Rectal smooth muscle tissue (tissue), 1 donor: ENCODE measurements around the gene DOCK3.

Experiments
- H3K27ac ChIP-seq: one replicate; pipeline ENCODE4 v1.7.0; 2013; ENCODE audit warnings: low read depth, low read length, inconsistent platforms
- H3K27me3 ChIP-seq: one replicate; pipeline ENCODE4 v1.7.0; 2013; ENCODE audit warnings: low read length; ENCODE audit not compliant: control insufficient read depth, insufficient read depth
- H3K36me3 ChIP-seq: one replicate; pipeline ENCODE4 v1.7.0; 2013; ENCODE audit warnings: low read length; ENCODE audit not compliant: control insufficient read depth, insufficient read depth
- H3K4me1 ChIP-seq: one replicate; pipeline ENCODE4 v1.7.0; 2013; ENCODE audit warnings: low read length; ENCODE audit not compliant: control insufficient read depth, insufficient read depth
- H3K4me3 ChIP-seq: one replicate; pipeline ENCODE4 v1.7.0; 2013; ENCODE audit warnings: low read length
- H3K9ac ChIP-seq: one replicate; pipeline ENCODE4 v1.7.0; 2013; ENCODE audit warnings: low read length

Gene DOCK3, protein sequence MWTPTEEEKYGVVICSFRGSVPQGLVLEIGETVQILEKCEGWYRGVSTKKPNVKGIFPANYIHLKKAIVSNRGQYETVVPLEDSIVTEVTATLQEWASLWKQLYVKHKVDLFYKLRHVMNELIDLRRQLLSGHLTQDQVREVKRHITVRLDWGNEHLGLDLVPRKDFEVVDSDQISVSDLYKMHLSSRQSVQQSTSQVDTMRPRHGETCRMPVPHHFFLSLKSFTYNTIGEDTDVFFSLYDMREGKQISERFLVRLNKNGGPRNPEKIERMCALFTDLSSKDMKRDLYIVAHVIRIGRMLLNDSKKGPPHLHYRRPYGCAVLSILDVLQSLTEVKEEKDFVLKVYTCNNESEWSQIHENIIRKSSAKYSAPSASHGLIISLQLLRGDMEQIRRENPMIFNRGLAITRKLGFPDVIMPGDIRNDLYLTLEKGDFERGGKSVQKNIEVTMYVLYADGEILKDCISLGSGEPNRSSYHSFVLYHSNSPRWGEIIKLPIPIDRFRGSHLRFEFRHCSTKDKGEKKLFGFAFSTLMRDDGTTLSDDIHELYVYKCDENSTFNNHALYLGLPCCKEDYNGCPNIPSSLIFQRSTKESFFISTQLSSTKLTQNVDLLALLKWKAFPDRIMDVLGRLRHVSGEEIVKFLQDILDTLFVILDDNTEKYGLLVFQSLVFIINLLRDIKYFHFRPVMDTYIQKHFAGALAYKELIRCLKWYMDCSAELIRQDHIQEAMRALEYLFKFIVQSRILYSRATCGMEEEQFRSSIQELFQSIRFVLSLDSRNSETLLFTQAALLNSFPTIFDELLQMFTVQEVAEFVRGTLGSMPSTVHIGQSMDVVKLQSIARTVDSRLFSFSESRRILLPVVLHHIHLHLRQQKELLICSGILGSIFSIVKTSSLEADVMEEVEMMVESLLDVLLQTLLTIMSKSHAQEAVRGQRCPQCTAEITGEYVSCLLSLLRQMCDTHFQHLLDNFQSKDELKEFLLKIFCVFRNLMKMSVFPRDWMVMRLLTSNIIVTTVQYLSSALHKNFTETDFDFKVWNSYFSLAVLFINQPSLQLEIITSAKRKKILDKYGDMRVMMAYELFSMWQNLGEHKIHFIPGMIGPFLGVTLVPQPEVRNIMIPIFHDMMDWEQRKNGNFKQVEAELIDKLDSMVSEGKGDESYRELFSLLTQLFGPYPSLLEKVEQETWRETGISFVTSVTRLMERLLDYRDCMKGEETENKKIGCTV (N-terminal part only)

DNA sequence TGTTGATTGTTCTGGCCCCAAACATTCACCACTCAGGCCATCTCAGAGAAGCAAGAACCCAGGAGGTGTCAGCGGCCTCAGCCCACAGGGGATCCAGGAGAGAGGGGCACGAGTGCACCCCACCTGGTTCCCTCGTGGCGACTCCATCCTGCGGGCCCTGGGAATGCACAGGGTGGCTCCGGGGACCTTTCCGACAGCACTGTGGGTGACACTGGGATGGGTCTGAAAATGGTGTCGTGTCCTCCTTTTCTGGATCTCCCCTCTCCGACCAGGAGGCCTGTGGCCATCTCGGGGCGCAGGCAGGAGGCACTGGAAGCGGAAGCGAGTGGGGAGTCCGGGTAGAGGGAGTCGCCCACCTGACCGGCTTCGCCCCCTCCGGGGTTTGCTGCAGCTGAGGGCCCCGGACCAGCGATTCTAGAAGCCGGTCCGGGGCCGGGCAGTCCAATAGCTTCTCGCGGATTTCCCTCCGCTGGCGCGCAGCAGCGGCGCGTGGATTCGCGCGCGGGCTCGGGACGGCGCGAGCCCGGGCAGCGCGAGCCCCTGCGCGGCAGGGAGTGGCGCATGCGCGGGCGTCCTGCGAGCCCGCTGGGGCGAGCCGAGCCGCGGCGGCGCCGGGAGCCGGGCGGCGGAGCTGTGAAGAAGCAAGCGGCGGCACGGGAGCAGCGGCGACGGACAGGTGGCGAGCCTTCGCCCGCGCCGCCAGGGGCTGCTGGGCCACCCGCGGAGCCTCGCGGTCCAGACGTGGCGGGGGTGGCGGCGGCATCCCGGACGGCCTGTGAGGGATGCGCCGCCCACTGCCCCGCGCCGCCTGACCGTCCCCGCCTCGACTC, at the start of gene DOCK3:
DOCK3 (plus strand) TSS at position 579 of the 830 bp plus-strand sequence. CDS start 337 bp downstream, outside the sequence.
- Histone ChIP-seq H3K9ac (no peak within 1 kb of the TSS), H3K36me3 (no peaks in the 10 kb centered on the region), H3K27me3 (peaks cover 3% of the 10 kb centered on the region), H3K4me3 (peak within 1 kb of the TSS; percentile 45), H3K27ac (no peak within 1 kb of the TSS), H3K4me1 (no peaks in the 10 kb centered on the region)

GRCh38 chr3:50625231-50626182, 49.2 kb upstream of the DOCK3 start:
- no peak overlapping the region for H3K9ac ChIP-seq
- H3K4me1 ChIP-seq: no peaks in the 10 kb centered on the region
- no peaks in the 10 kb centered on the region for H3K27me3 ChIP-seq
- H3K27ac ChIP-seq: no peak overlapping the region
- no peaks in the 10 kb centered on the region for H3K36me3 ChIP-seq
- no peak overlapping the region for H3K4me3 ChIP-seq

DNA sequence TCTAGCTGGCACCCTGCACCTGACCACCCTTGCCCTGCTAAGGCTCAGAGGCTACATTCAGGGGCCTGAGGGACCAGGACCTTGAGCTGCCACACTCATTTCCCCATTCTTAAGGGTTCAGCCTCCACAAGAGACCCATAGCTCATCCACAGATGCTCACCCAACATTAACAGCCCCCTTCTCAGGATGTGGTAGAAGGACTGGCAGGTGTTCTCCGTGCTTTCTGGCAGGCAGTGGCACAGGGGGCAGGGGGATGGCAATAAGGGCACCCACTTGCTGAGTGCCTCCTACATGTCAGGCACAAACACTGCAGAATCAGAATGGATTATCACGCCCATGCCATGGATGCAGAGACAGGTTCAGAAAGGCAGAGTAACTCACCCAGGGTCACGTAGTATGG, 48.3 kb upstream of the DOCK3 start:
- no peak overlapping the region for H3K27ac ChIP-seq
- H3K36me3 ChIP-seq: no peaks in the 10 kb centered on the region
- H3K9ac ChIP-seq: no peak overlapping the region
- H3K4me1 ChIP-seq: no peaks in the 10 kb centered on the region
- H3K4me3 ChIP-seq: no peak overlapping the region
- no peaks in the 10 kb centered on the region for H3K27me3 ChIP-seq

GRCh38 chr3:50627407-50628051, 47.2 kb upstream of the DOCK3 start:
- Histone ChIP-seq H3K4me1 (no peaks in the 10 kb centered on the region), H3K9ac (no peak overlapping the region), H3K4me3 (no peak overlapping the region), H3K36me3 (no peaks in the 10 kb centered on the region), H3K27me3 (no peaks in the 10 kb centered on the region), H3K27ac (no peak overlapping the region)

DNA sequence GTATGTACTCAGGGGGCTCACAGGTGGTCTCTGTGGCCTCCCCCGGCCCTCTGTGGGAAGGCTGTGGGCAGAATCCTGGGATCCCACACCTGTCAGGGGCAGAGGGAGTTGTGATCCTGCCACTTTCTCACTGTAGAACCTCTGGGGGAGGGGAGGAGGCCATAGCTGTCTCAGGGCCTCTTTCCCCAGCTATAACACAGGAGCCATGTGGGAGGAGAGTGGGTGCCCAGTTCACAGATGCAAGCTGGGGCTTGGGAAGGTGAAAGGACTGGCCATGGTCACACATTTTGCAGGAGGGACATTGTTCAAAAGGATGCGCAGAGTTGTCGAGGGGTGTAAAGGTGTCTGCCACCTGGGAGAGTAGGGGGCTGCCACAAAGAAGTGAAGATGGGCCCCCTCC, 46.1 kb upstream of the DOCK3 start:
- Histone ChIP-seq H3K4me1 (no peaks in the 10 kb centered on the region), H3K27ac (no peak overlapping the region), H3K27me3 (no peaks in the 10 kb centered on the region), H3K4me3 (no peak overlapping the region), H3K9ac (no peak overlapping the region), H3K36me3 (no peaks in the 10 kb centered on the region)

DNA sequence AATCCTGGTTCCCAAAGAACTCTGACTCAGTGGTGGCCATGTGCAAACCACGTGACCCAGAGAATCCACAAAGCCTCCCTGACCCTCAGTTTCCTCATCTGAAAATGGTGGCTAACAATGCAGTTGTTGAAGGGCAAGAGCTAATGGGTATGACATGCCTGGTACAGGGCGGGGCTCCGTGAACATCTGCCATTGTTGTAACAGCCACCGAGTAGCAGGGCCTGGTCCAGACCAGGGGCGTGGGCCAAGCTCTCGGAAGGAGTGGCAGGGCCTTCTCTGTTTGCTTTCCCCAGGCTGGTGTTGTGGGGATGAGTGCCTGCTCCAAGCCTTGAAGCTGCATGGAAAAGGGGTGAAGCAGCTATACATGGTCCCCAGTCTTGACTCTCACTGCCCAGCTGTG, 44.3 kb upstream of the DOCK3 start:
- Histone ChIP-seq H3K27ac (no peak overlapping the region), H3K36me3 (no peaks in the 10 kb centered on the region), H3K27me3 (no peaks in the 10 kb centered on the region), H3K4me1 (no peaks in the 10 kb centered on the region), H3K9ac (no peak overlapping the region), H3K4me3 (no peak overlapping the region)

- H3K4me3 ChIP-seq: no peak overlapping the region
- H3K9ac ChIP-seq: no peak overlapping the region
- H3K27ac ChIP-seq: no peak overlapping the region
- H3K36me3 ChIP-seq: no peaks in the 10 kb centered on the region
- H3K27me3 ChIP-seq: no peaks in the 10 kb centered on the region
- no peaks in the 10 kb centered on the region for H3K4me1 ChIP-seq
Measured at GRCh38 chr3:50630877-50631276, 43.9 kb upstream of the DOCK3 start.

DNA sequence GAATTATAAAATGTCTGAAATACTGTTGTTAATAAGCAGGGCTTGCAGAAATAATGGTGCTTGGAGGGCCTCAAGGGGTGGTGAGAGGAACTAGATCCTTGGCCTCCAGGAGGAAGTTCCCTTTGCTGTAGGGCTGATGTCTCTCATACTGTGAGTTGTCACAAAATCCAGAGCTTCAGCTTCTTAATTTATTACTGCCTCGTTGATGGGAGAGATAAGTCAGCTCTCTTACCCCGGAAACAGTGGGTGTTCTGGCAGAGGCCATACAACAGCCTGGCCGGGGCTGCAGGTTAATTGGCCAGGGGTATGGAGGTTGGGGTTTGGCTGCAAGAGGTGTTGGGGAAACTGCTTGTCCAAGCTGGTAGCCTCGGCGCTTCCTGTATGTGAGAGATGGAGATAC, 42.3 kb upstream of the DOCK3 start:
- H3K36me3 ChIP-seq: no peaks in the 10 kb centered on the region
- no peaks in the 10 kb centered on the region for H3K4me1 ChIP-seq
- no peak overlapping the region for H3K4me3 ChIP-seq
- no peak overlapping the region for H3K27ac ChIP-seq
- no peak overlapping the region for H3K9ac ChIP-seq
- no peaks in the 10 kb centered on the region for H3K27me3 ChIP-seq

GRCh38 chr3:50633230-50633790, 41.4 kb upstream of the DOCK3 start:
- Histone ChIP-seq H3K4me3 (no peak overlapping the region), H3K27ac (no peak overlapping the region), H3K27me3 (no peaks in the 10 kb centered on the region), H3K36me3 (no peaks in the 10 kb centered on the region), H3K4me1 (no peaks in the 10 kb centered on the region), H3K9ac (no peak overlapping the region)

DNA sequence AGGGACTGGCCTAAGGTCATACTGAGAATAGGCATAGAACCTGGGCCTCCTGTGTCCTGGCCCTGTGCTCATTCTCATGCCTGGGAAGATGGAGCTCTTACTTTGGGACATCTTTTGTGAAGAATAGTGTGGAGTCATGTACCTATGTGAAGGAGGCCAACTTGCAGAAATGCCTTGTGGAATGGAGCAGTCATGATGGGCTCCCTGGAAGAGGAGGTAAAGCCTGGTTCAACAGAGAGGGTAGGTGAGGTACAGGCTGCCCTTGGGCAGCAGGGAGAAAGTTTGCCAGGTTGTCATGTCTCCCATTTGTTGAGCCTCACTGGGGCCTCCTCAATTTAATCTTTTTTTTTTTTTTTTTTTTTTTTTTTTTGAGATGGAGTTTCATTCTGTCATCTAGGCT, 39.7 kb upstream of the DOCK3 start:
- Histone ChIP-seq H3K36me3 (no peaks in the 10 kb centered on the region), H3K27me3 (no peaks in the 10 kb centered on the region), H3K4me3 (no peak overlapping the region), H3K4me1 (no peaks in the 10 kb centered on the region), H3K27ac (no peak overlapping the region), H3K9ac (no peak overlapping the region)
